ENCODE results near the gene CHD8.

- TF ChIP-seq CTCF (IDR thresholded peaks at IDR 0.05) (no peak), POLR2A (IDR thresholded peaks at IDR 0.05) (no peak)
These were observed 70.6 kb downstream of the CHD8 start for GRCh38 chr14:21385188-21385904.

All from Peyer's patch (tissue), 4 donors.